Activated T-helper 2 cell treated with anti-CD3 and anti-CD28 coated beads, Interferon-gamma antibody, Interleukin-2, Interleukin-4, amounts not matched to agents 10 μg/mL and 5 μg/mL and 100 μg/mL, durations not matched to agents 14 hours and 24 hours and 36 hours (primary cell): ENCODE results near the gene NR0B2. TPM values are rescaled to one million over a fixed set of nuclear protein-coding genes. Genes with fewer than 3 reads are reported as not detected.
"Not testable (repeated sequence)": the region's sequence is repeated elsewhere in the genome, so short reads cannot be mapped to it uniquely, and the experiment has no call there.

Experiments
- DNase-seq: peaks from one replicate; pipeline ENCODE4 v3.0.0; 2021; ENCODE audit warnings: low spot score
- H3K27ac Mint-ChIP-seq: one replicate; pipeline ENCODE4 v1.8.0; 2021; ENCODE audit warnings: mixed read lengths
- H3K27me3 Mint-ChIP-seq: one replicate; pipeline ENCODE4 v1.8.0; 2021; ENCODE audit warnings: low read depth, mixed read lengths
- H3K36me3 Mint-ChIP-seq: one replicate; pipeline ENCODE4 v1.8.0; 2021; ENCODE audit warnings: low read depth, mixed read lengths
- H3K4me1 Mint-ChIP-seq: one replicate; pipeline ENCODE4 v1.8.0; 2021; ENCODE audit warnings: low read depth, mixed read lengths
- H3K4me3 Mint-ChIP-seq: one replicate; pipeline ENCODE4 v1.8.0; 2021; ENCODE audit warnings: low read depth, mild to moderate bottlenecking, moderate library complexity, mixed read lengths
- H3K9me3 Mint-ChIP-seq: one replicate; pipeline ENCODE4 v1.8.0; 2021; ENCODE audit warnings: mixed read lengths
- intact Hi-C: fragments of 100-400 bp; cut with micrococcal nuclease; formaldehyde crosslinking; loops from one replicate; pipeline ENCODE4 v1.15.1; 2023
- total RNA-seq: library from RNA; stranded (reverse); gene quantifications from 2 replicates; pipeline ENCODE4 v1.2.3, GENCODE V29; 2022

The NR0B2 gene
- total RNA-seq, 1 donor from 2014 or later = not detected

GRCh38 chr1:26873097-26873496, 40.7 kb downstream of the NR0B2 start:
- H3K27ac Mint-ChIP-seq, H3K4me1 Mint-ChIP-seq, H3K4me3 Mint-ChIP-seq, intact Hi-C loops, H3K27me3 Mint-ChIP-seq, H3K9me3 Mint-ChIP-seq, DNase-seq: not testable (repeated sequence)
- H3K36me3 Mint-ChIP-seq = peaks cover 17% of the 10 kb centered on the region

- no peaks in the 10 kb centered on the region for H3K27me3 Mint-ChIP-seq
- peak overlapping the region; percentile 93 for H3K4me3 Mint-ChIP-seq
- H3K27ac Mint-ChIP-seq = peak overlapping the region; percentile 90
- peak; percentile 95 for DNase-seq
- H3K36me3 Mint-ChIP-seq = no peaks in the 10 kb centered on the region
- intact Hi-C loops = loop anchor here (1.0 to 5.0 kb wide), 4 partner anchors 13 to 283 kb away; no protein-coding TSS in a partner anchor
- H3K4me1 Mint-ChIP-seq = peaks cover 20% of the 10 kb centered on the region
- H3K9me3 Mint-ChIP-seq = no peaks in the 10 kb centered on the region
These were observed 48.9 kb downstream of the NR0B2 start for GRCh38 chr1:26864610-26865480.

- H3K9me3 Mint-ChIP-seq = no peaks in the 10 kb centered on the region
- DNase-seq = no peak
- peaks cover 20% of the 10 kb centered on the region for H3K4me1 Mint-ChIP-seq
- intact Hi-C loops = loop anchor here (5.0 kb wide), 1 partner anchor 261 kb away; no protein-coding TSS in a partner anchor
- H3K27ac Mint-ChIP-seq = no peak overlapping the region
- no peaks in the 10 kb centered on the region for H3K36me3 Mint-ChIP-seq
- peak overlapping the region; percentile 93 for H3K4me3 Mint-ChIP-seq
- no peaks in the 10 kb centered on the region for H3K27me3 Mint-ChIP-seq
These were observed 50.1 kb downstream of the NR0B2 start for GRCh38 chr1:26863685-26864077.

- peak within 1 kb of the TSS; percentile 5 for H3K27ac Mint-ChIP-seq
- H3K4me1 Mint-ChIP-seq = peaks cover 20% of the 10 kb centered on the region
- peak within 1 kb of the TSS; percentile 93 for H3K4me3 Mint-ChIP-seq
- no peaks in the 10 kb centered on the region for H3K27me3 Mint-ChIP-seq
- intact Hi-C loops = loop anchor here (5.0 kb wide), 1 partner anchor 261 kb away; no protein-coding TSS in a partner anchor
- peak; percentile 34 for DNase-seq
- no peaks in the 10 kb centered on the region for H3K36me3 Mint-ChIP-seq
- H3K9me3 Mint-ChIP-seq = no peaks in the 10 kb centered on the region
These were observed 50.7 kb downstream of the NR0B2 start, which contains the start of gene SFN for GRCh38 chr1:26862781-26863684. SFN (plus strand) TSS chr1:26863149; CDS start chr1:26863213, 64 bp downstream.

- DNase-seq = no peak
- Mint-ChIP-seq H3K27me3 (no peaks in the 10 kb centered on the region), H3K9me3 (no peaks in the 10 kb centered on the region), H3K4me1 (peaks cover 20% of the 10 kb centered on the region), H3K4me3 (no peak overlapping the region), H3K27ac (peak overlapping the region; percentile 5), H3K36me3 (peaks cover 2% of the 10 kb centered on the region)
- intact Hi-C loops = loop anchor here (5.0 kb wide), 1 partner anchor 260 kb away; no protein-coding TSS in a partner anchor
These were observed 51.8 kb downstream of the NR0B2 start for GRCh38 chr1:26861889-26862378.

Other genes with a start within 250 kb of the NR0B2 start
- gene ARID1A, start 218.0 kb downstream of the NR0B2 start, total RNA-seq = 109 TPM in 2 replicates
- 19.4 and 20.1 TPM in 2 replicates for gene PIGV, start 126.0 kb downstream of the NR0B2 start, total RNA-seq
- 62.7 and 64.3 TPM in 2 replicates for gene ZDHHC18, start 87.3 kb downstream of the NR0B2 start, total RNA-seq
- gene SFN, start 50.8 kb downstream of the NR0B2 start, total RNA-seq = 0.32 and 0.62 TPM in 2 replicates
- 36.0 and 43.1 TPM in 2 replicates for gene GPN2, start 23.7 kb downstream of the NR0B2 start, total RNA-seq
- gene GPATCH3, start 13.5 kb downstream of the NR0B2 start, total RNA-seq = 12.7 and 14.9 TPM in 2 replicates
- 133 and 134 TPM in 2 replicates for gene NUDC, start 7.8 kb upstream of the NR0B2 start, total RNA-seq
- not detected in 2 replicates for gene KDF1, start 46.5 kb upstream of the NR0B2 start, total RNA-seq
- 0.85 and 0.89 TPM in 2 replicates for gene TRNP1, start 79.7 kb upstream of the NR0B2 start, total RNA-seq
- 0.07 TPM in 1 of 2 replicates, not detected in the other for gene TENT5B, start 98.9 kb upstream of the NR0B2 start, total RNA-seq
- 23.7 and 27.2 TPM in 2 replicates for gene SLC9A1, start 241.2 kb upstream of the NR0B2 start, total RNA-seq